GM12878 (cell line): ENCODE data around the gene FAM219A. TPM values are rescaled to one million over a fixed set of nuclear protein-coding genes. Genes with fewer than 3 reads are reported as not detected.

Experiments
- ATAC-seq: fragments of 200-7000 bp; cut with Tn5 transposase; 3 replicates; pipeline ENCODE4 v1.9.1; 2020; ENCODE audit warnings: mild to moderate bottlenecking, moderate library complexity
- BruUV-seq: library from RNA; stranded (reverse); fragments of 400-500 nt; replicated peaks from 2 replicates; lab custom pipeline; 2021; lab: Mats Ljungman, UMichigan
- CTCF ChIA-PET: fragments of 300-600 bp; sonication (Branson Sonifier 250); formaldehyde crosslinking; extraction: SDS; loops from one replicate; lab custom pipeline; 2021; ENCODE audit warnings: inconsistent platforms; lab: Yijun Ruan, JAX
- POLR2A ChIA-PET: fragments of 350-600 bp; formaldehyde crosslinking; extraction: SDS; loops from one replicate; lab custom pipeline; 2021; ENCODE audit warnings: inconsistent platforms; lab: Charles Lee
- RAD21 ChIA-PET: fragments of 300-600 bp; sonication (Branson Sonifier 250); formaldehyde crosslinking; loops from one replicate; lab custom pipeline; 2023; ENCODE audit warnings: antibody characterized with exemption; ENCODE audit not compliant: unreplicated experiment; lab: Charles Lee
- SMC1A ChIA-PET: fragments of 300-600 bp; sonication (Branson Sonifier 250); formaldehyde crosslinking; loops from one replicate; lab custom pipeline; 2023; ENCODE audit not compliant: unreplicated experiment, uncharacterized antibody; lab: Charles Lee
- DNase-seq: peaks from one replicate; pipeline ENCODE4 v3.0.0-alpha.2; 2011; ENCODE audit warnings: low read depth, low spot score
- FAIRE-seq: peaks from 3 replicates; lab custom pipeline; 2011; peaks lifted over from hg19 to GRCh38; lab: Jason Lieb, UNC
- H2AFZ ChIP-seq: 2 replicates; pipeline ENCODE4 v1.6.0; 2011; ENCODE audit warnings: low read depth, low read length, control low read depth; ENCODE audit not compliant: control insufficient read depth
- H3K27ac ChIP-seq: 2 replicates; pipeline ENCODE4 v1.5.1; 2011; ENCODE audit warnings: control low read depth; ENCODE audit not compliant: control insufficient read depth, insufficient read depth
- H3K27me3 ChIP-seq, 2 experiments: replicated peaks in 1 of 2; 2 replicates each; pipeline versions ENCODE4 v1.6.0 to v1.6.1; 2011; ENCODE audit warnings: low read length in 1 of 2; ENCODE audit not compliant: control insufficient read depth in 2 of 2, insufficient read depth in 2 of 2
- H3K36me3 ChIP-seq, 2 experiments: 2 replicates each; pipeline ENCODE4 v1.5.1; 2011; ENCODE audit warnings: low read length in 1 of 2; ENCODE audit not compliant: control insufficient read depth in 2 of 2, insufficient read depth in 2 of 2
- H3K4me1 ChIP-seq: 2 replicates; pipeline ENCODE4 v1.6.1; 2011; ENCODE audit warnings: mild to moderate bottlenecking, low read length, moderate library complexity, mixed read lengths; ENCODE audit not compliant: control insufficient read depth, insufficient read depth
- H3K4me2 ChIP-seq: 2 replicates; pipeline ENCODE4 v1.6.0; 2011; ENCODE audit warnings: control low read depth; ENCODE audit not compliant: control insufficient read depth, insufficient read depth
- H3K4me3 ChIP-seq: fragments of 200-600 bp; sonication (generic); 2 replicates; pipeline ENCODE4 v1.5.1; 2016
- H3K79me2 ChIP-seq: 2 replicates; pipeline ENCODE4 v1.6.0; 2011; ENCODE audit warnings: low read length; ENCODE audit not compliant: control insufficient read depth, insufficient read depth
- H3K9ac ChIP-seq: 2 replicates; pipeline ENCODE4 v1.8.0; 2011; ENCODE audit warnings: low read length, control low read depth, mixed read lengths; ENCODE audit not compliant: control insufficient read depth, insufficient read depth
- H3K9me3 ChIP-seq: replicated peaks from 3 replicates; pipeline ENCODE4 v1.5.1; 2011; ENCODE audit warnings: mild to moderate bottlenecking, low read length; ENCODE audit not compliant: control insufficient read depth, insufficient read depth
- H4K20me1 ChIP-seq: 2 replicates; pipeline ENCODE4 v1.6.0; 2011; ENCODE audit not compliant: control insufficient read depth, insufficient read depth
- ASH2L ChIP-seq: fragments of 300-600, 200-600 bp; sonication (generic); IDR thresholded peaks from 2 replicates; pipeline ENCODE4 v1.6.1; 2017; ENCODE audit warnings: low read depth, mild to moderate bottlenecking, borderline replicate concordance
- CBX5 ChIP-seq: sonication (generic); IDR thresholded peaks from 2 replicates; pipeline ENCODE4 v1.6.1; 2016; ENCODE audit warnings: low read depth, moderate library complexity, mild to moderate bottlenecking, inconsistent platforms
- E4F1 ChIP-seq: fragments of 450-650 bp; IDR thresholded peaks from 2 replicates; pipeline ENCODE4 v1.6.1; 2018; ENCODE audit warnings: borderline replicate concordance, mild to moderate bottlenecking; ENCODE audit not compliant: partially characterized antibody
- FOS ChIP-seq: IDR thresholded peaks from 3 replicates; pipeline ENCODE4 v1.6.1; 2011; ENCODE audit warnings: borderline replicate concordance; ENCODE audit not compliant: insufficient read length; ENCODE audit errors: extremely low read depth
- IKZF2 ChIP-seq, 2 experiments: fragments of 450-650 bp; IDR thresholded peaks; 2 replicates each; pipeline ENCODE4 v1.6.1; 2017; ENCODE audit warnings: mild to moderate bottlenecking in 2 of 2, moderate library complexity in 2 of 2
- IRF3 ChIP-seq: fragments of 450-650 bp; IDR thresholded peaks from 2 replicates; pipeline ENCODE4 v1.6.1; 2014; ENCODE audit warnings: mild to moderate bottlenecking
- KAT2A ChIP-seq: conservative IDR thresholded peaks from 2 replicates; pipeline ENCODE4 v1.6.1; 2011; ENCODE audit warnings: low read depth, low read length; ENCODE audit not compliant: control insufficient read depth
- MEF2B ChIP-seq: fragments of 450-650 bp; IDR thresholded peaks from 2 replicates; pipeline ENCODE4 v1.6.1; 2018; ENCODE audit warnings: mild to moderate bottlenecking, moderate library complexity; ENCODE audit not compliant: partially characterized antibody, poor library complexity, severe bottlenecking
- MXI1 ChIP-seq: fragments of 150-350 bp; IDR thresholded peaks from 2 replicates; pipeline ENCODE4 v1.6.1; 2011; ENCODE audit warnings: low read depth, mild to moderate bottlenecking, inconsistent platforms, low read length, improper control_type of control experiment
- MYC ChIP-seq: IDR thresholded peaks from 2 replicates; pipeline ENCODE4 v1.6.1; 2011; ENCODE audit warnings: mild to moderate bottlenecking, low read length, moderate library complexity, inconsistent platforms; ENCODE audit not compliant: insufficient read depth, insufficient replicate concordance, insufficient read length, severe bottlenecking
- RFX5 ChIP-seq: IDR thresholded peaks from 2 replicates; pipeline ENCODE4 v1.6.1; 2011; ENCODE audit warnings: low read depth, low read length, improper control_type of control experiment
- RUNX3 ChIP-seq: IDR thresholded peaks from 2 replicates; pipeline ENCODE4 v1.6.1; 2012; ENCODE audit warnings: low read length, inconsistent platforms
- SIN3A ChIP-seq: IDR thresholded peaks from 2 replicates; pipeline ENCODE4 v1.6.1; 2012; ENCODE audit warnings: low read depth, low read length, improper control_type of control experiment
- TARDBP ChIP-seq: IDR thresholded peaks from 2 replicates; pipeline ENCODE4 v1.6.1; 2016; ENCODE audit warnings: borderline replicate concordance
- TCF7 ChIP-seq: IDR thresholded peaks from 2 replicates; pipeline ENCODE4 v1.6.1; 2014; ENCODE audit warnings: antibody characterized with exemption, borderline replicate concordance
- ZBTB33 ChIP-seq: fragments of 450-650 bp; IDR thresholded peaks from 2 replicates; pipeline ENCODE4 v1.6.1; 2017; ENCODE audit warnings: mild to moderate bottlenecking
- ZBTB4 ChIP-seq: fragments of 450-650 bp; formaldehyde crosslinking; IDR thresholded peaks from 2 replicates; pipeline ENCODE4 v1.4.0; 2022; ENCODE audit warnings: mild to moderate bottlenecking, moderate library complexity
- WGBS: methylation state at CpG from one replicate; pipeline ENCODE4 v1.1.6; 2016; ENCODE audit warnings: low lambda C conversion rate; ENCODE audit not compliant: insufficient replicate concordance, insufficient coverage; ENCODE audit errors: missing lambda C conversion rate; 5-methylcytosine and 5-hydroxymethylcytosine counted together
- in situ Hi-C: fragments of 300-500 bp; cut with MboI; formaldehyde crosslinking; loops from 9 replicates; pipeline ENCODE4 v1.14.3; 2018; ENCODE audit warnings: mixed read lengths
- intact Hi-C: fragments of 100-400 bp; cut with micrococcal nuclease; formaldehyde crosslinking; loops from one replicate; pipeline ENCODE4 v1.14.2; 2022; ENCODE audit not compliant: unreplicated experiment
- polyA plus RNA-seq, 11 experiments: library from polyadenylated mRNA; depleted of rRNA in 4 of 11; unstranded in 6 of 11; stranded (reverse) in 5 of 11; fragments of >200 nt; fragmentation: Nextera tagmentation in 4 of 11; fragmentation: Illumina TruSeq in 1 of 11; extraction: Ambion mirVana in 4 of 11; extraction: Trizol in 1 of 11; gene quantifications; 1 replicate in 1 of 11; 2 replicates in 10 of 11; pipeline versions ENCODE4 v1.2.1 to v1.2.3, GENCODE V29; 2011 to 2016; ENCODE audit warnings: inconsistent platforms in 2 of 11, missing spikeins in 2 of 11, low read depth in 1 of 11
- total RNA-seq, 4 experiments: library from RNA; depleted of rRNA in 3 of 4; stranded (reverse); fragments of >200 nt in 3 of 4; fragmentation: Illumina TruSeq in 1 of 4; extraction: Trizol in 1 of 4; gene quantifications; 2 replicates each; pipeline versions ENCODE4 v1.2.1 to v1.2.3, GENCODE V29; 2013 to 2021

The FAM219A gene
- total and polyA plus RNA-seq, 10 of the 15 experiments (the other 5 are each of a cell fraction or from before 2014, with no cell fraction given) = 0.11 to 2.0 (median 0.71) TPM

- Histone ChIP-seq H3K4me3 (no peak overlapping the region), H2AFZ (no peak overlapping the region), H3K4me1 (no peaks in the 10 kb centered on the region), H3K79me2 (no peaks in the 10 kb centered on the region), H3K9ac (no peak overlapping the region), H4K20me1 (no peaks in the 10 kb centered on the region), H3K9me3 (no peaks in the 10 kb centered on the region), H3K27me3 (peaks cover 0 to 9% of the 10 kb centered on the region in 2 experiments), H3K4me2 (no peak overlapping the region), H3K36me3 (no peaks in the 10 kb centered on the region), H3K27ac (no peak overlapping the region)
- SMC1A ChIA-PET = no interaction called here
- ATAC-seq (no peak), DNase-seq (no peak), FAIRE-seq (no peak)
- POLR2A ChIA-PET = no interaction called here
- in situ Hi-C loops (no loop called here), intact Hi-C loops (no loop called here)
- RAD21 ChIA-PET = no interaction called here
- 85% methylated on average over 3 of the region's 3 CpGs for WGBS
- no TSS peak for BruUV-seq
- CTCF ChIA-PET = interaction anchor here (0.7 kb wide), 1 partner anchor 52 kb away, joined by 5 read pairs; no protein-coding TSS in a partner anchor
- no peak for TF ChIP-seq E4F1
- TF ChIP-seq MXI1 = no peak
- TF ChIP-seq FOS = no peak
- no peak for TF ChIP-seq RUNX3
- no peak for TF ChIP-seq ASH2L
- TF ChIP-seq CBX5 = no peak
- no peak for TF ChIP-seq ZBTB33
- TF ChIP-seq IRF3 = no peak
- TF ChIP-seq SIN3A = no peak
- TF ChIP-seq RFX5 = no peak
- no peak for TF ChIP-seq ZBTB4 (CRISPR knock-in tag)
- TF ChIP-seq TARDBP = no peak
- TF ChIP-seq MEF2B = no peak
- TF ChIP-seq IKZF2 (IDR thresholded peaks at IDR 0.05) = no peak
- TF ChIP-seq TCF7 = no peak
- TF ChIP-seq KAT2A = no peak
- no peak for TF ChIP-seq MYC
Observed at GRCh38 chr9:34386656-34387055, 71.7 kb downstream of the FAM219A start.
